ENCODE results near the gene SCRT2.
"Not testable (repeated sequence)": the region's sequence is repeated elsewhere in the genome, so short reads cannot be mapped to it uniquely, and the experiment has no call there.

The SCRT2 gene

GRCh38 chr20:699811-700338 is 24.3 kb upstream of the SCRT2 start:
- no peak for DNase-seq

- DNase-seq: no peak
Observed at GRCh38 chr20:699342-699741, 23.7 kb upstream of the SCRT2 start.

- DNase-seq: no peak
Observed at GRCh38 chr20:698276-698675, 22.7 kb upstream of the SCRT2 start.

GRCh38 chr20:697826-698225 is 22.2 kb upstream of the SCRT2 start:
- no peak for DNase-seq

GRCh38 chr20:695165-695866 is 19.7 kb upstream of the SCRT2 start:
- no peak for DNase-seq

GRCh38 chr20:694496-694895 is 18.9 kb upstream of the SCRT2 start:
- DNase-seq: no peak

GRCh38 chr20:693786-694185 is 18.2 kb upstream of the SCRT2 start:
- not testable (repeated sequence) for DNase-seq

GRCh38 chr20:692044-692443 is 16.4 kb upstream of the SCRT2 start:
- no peak for DNase-seq

GRCh38 chr20:689947-690346 is 14.3 kb upstream of the SCRT2 start:
- no peak for DNase-seq

GRCh38 chr20:689348-689747 is 13.7 kb upstream of the SCRT2 start:
- DNase-seq: no peak

GRCh38 chr20:688809-689212 is 13.2 kb upstream of the SCRT2 start:
- no peak for DNase-seq

GRCh38 chr20:687468-688203 is 12.0 kb upstream of the SCRT2 start:
- DNase-seq: no peak

GRCh38 chr20:684676-685319 is 9.2 kb upstream of the SCRT2 start:
- DNase-seq: no peak

GRCh38 chr20:682123-682522 is 6.5 kb upstream of the SCRT2 start:
- DNase-seq: no peak

GRCh38 chr20:680638-681187 is 5.1 kb upstream of the SCRT2 start:
- DNase-seq: no peak

- DNase-seq: no peak
Observed at GRCh38 chr20:677957-678356, 2.4 kb upstream of the SCRT2 start.

GRCh38 chr20:676967-677366 is 1.4 kb upstream of the SCRT2 start:
- no peak for DNase-seq

- no peak for DNase-seq
Observed at GRCh38 chr20:676315-676937, 824 bp upstream of the SCRT2 start.

GRCh38 chr20:675033-675452 is 559 bp downstream of the SCRT2 start:
- no peak for DNase-seq

GRCh38 chr20:673603-674001 is 2.0 kb downstream of the SCRT2 start:
- DNase-seq: no peak

GRCh38 chr20:672963-673602 is 2.5 kb downstream of the SCRT2 start:
- DNase-seq: no peak

GRCh38 chr20:671252-672030 is 4.2 kb downstream of the SCRT2 start:
- DNase-seq: no peak
